Sigmoid colon (tissue), 4 donors: Measurements from ENCODE around the gene TRAP1.

Experiments
- POLR2AphosphoS5 ChIP-seq, 4 donors: sonication (generic); formaldehyde crosslinking; IDR thresholded peaks; one replicate each; pipeline ENCODE4 v1.6.1; 2017; ENCODE audit warnings: antibody characterized with exemption in 4 of 4
- TF ChIP-seq, protein P1 (sequence below), 4 experiments: fragments of 450-650 bp in 3 of 4; fragments of 200-600 bp in 1 of 4; IDR thresholded peaks; one replicate each; pipeline ENCODE4 v1.5.1; 2016 to 2019; ENCODE audit warnings: antibody characterized with exemption in 4 of 4, mild to moderate bottlenecking in 3 of 4, moderate library complexity in 2 of 4

DNA sequence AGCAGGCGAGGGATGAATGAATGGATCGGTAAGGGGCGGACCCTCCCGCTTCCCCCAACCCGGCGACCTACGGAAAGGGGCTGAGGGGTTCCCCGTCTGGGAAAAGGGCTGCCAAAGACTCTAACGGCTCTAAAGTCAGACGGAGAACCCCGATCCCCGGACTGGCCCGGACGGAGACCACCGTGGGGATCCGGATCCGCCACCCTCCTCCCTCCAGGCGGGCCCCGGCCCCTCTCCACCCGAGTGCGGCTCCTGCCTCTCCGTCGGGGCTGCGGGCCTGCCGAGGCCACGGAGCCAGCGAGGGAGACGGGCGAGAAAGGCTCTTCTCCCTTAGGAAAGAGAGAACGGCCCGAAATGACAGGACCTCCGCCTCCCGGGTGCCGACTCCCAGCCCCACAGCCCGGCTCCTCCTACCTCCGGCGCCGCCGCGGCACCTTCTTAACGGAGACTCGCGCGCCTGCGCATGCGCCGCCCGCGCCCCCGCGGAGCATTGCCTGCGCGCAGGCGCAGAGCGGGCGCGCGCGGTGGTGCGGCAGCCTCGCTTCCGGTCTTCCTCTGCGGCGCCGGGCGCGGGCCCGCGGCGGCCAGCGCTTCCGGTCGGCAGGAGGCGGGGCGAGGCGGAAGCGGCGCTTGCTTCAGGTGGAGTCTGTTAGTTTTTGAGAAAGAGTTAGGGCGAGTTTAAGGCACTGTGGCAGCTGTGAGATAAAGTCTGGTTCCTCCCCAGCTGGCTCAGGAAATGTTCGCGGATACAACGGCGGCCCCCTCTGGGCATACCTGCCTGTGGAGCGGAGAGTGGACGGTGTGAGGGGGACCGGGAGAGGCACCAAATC is 106.0 kb downstream of the TRAP1 start, which contains the start of gene SLX4:
- TF ChIP-seq, protein P1, sequence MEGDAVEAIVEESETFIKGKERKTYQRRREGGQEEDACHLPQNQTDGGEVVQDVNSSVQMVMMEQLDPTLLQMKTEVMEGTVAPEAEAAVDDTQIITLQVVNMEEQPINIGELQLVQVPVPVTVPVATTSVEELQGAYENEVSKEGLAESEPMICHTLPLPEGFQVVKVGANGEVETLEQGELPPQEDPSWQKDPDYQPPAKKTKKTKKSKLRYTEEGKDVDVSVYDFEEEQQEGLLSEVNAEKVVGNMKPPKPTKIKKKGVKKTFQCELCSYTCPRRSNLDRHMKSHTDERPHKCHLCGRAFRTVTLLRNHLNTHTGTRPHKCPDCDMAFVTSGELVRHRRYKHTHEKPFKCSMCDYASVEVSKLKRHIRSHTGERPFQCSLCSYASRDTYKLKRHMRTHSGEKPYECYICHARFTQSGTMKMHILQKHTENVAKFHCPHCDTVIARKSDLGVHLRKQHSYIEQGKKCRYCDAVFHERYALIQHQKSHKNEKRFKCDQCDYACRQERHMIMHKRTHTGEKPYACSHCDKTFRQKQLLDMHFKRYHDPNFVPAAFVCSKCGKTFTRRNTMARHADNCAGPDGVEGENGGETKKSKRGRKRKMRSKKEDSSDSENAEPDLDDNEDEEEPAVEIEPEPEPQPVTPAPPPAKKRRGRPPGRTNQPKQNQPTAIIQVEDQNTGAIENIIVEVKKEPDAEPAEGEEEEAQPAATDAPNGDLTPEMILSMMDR (IDR thresholded peaks at IDR 0.05) = no peak
- peak; percentile 57 to 81 (median 69) for TF ChIP-seq POLR2AphosphoS5 (IDR thresholded peaks at IDR 0.05)
